ENCODE measurements around the gene RAPGEF4. TPM values are rescaled to one million over a fixed set of nuclear protein-coding genes. Genes with fewer than 3 reads are reported as not detected.

Gene RAPGEF4
- total and polyA plus RNA-seq, 9 of the 15 experiments (the other 6 are each of a cell fraction or from before 2014, with no cell fraction given), result 0.04 to 0.33 (median 0.13) TPM; not detected in 6

DNA sequence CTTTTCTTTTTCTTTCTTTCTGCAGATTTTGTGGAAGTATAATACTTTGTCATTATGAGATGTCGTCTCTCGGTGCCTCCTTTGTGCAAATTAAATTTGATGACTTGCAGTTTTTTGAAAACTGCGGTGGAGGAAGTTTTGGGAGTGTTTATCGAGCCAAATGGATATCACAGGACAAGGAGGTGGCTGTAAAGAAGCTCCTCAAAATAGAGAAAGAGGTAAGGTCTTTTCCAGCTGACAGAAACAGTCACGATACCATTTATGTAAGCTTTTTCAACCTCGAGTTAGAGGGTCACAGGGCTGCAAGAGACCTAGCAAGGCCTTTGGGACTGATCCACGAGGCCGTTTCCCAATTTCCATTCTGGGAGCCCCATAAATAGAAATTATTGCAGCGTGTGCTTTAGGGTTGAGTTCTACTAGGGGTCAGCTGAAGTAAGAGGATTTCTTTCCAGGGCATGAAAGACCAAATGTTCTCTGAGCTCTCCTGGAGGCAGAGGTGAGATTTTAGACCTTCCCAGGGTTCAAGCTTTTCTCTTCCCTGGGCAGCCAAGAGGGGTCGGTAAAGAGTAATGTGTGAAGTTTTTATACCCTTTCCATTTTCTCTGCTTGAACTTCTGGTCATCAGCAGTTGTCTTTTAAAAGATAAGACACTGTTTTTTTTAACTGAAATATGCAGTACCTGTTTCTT is 355.5 kb downstream of the RAPGEF4 start (continued):
- TF ChIP-seq, protein P1, sequence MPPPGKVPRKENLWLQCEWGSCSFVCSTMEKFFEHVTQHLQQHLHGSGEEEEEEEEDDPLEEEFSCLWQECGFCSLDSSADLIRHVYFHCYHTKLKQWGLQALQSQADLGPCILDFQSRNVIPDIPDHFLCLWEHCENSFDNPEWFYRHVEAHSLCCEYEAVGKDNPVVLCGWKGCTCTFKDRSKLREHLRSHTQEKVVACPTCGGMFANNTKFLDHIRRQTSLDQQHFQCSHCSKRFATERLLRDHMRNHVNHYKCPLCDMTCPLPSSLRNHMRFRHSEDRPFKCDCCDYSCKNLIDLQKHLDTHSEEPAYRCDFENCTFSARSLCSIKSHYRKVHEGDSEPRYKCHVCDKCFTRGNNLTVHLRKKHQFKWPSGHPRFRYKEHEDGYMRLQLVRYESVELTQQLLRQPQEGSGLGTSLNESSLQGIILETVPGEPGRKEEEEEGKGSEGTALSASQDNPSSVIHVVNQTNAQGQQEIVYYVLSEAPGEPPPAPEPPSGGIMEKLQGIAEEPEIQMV (tag; conservative IDR thresholded peaks at IDR 0.05; ENCODE audit: low read depth), result no peak
- TF ChIP-seq ZBTB8A (IDR thresholded peaks at IDR 0.05; ENCODE audit: partially characterized antibody) (no peak), ZNF217 (CRISPR knock-in tag; IDR thresholded peaks at IDR 0.05) (no peak), ETV5 (CRISPR knock-in tag; IDR thresholded peaks at IDR 0.05; ENCODE audit: low read depth) (no peak), SMAD4 (CRISPR knock-in tag; conservative IDR thresholded peaks at IDR 0.05) (no peak), JUND (IDR thresholded peaks at IDR 0.05; ENCODE audit: borderline replicate concordance, low read depth, low read length) (no peak; the same call in 1 of the 2 replicates), JUND (tag; IDR thresholded peaks at IDR 0.05; ENCODE audit: borderline replicate concordance, low read depth, low read length) (peak; percentile 27; the same call in 1 of the 3 replicates), EZH2 (IDR thresholded peaks at IDR 0.05; ENCODE audit: borderline replicate concordance, low read depth, low read length) (no peak), TRIM28 (IDR thresholded peaks at IDR 0.05) (no peak), HSF4 (CRISPR knock-in tag; IDR thresholded peaks at IDR 0.05; ENCODE audit: borderline replicate concordance) (no peak), SMARCA4 (IDR thresholded peaks at IDR 0.05) (peak; percentile 66), HNRNPLL (IDR thresholded peaks at IDR 0.05; ENCODE audit: low read depth, low read length, poor library complexity, severe bottlenecking) (no peak)
- TF ChIP-seq, protein P2, sequence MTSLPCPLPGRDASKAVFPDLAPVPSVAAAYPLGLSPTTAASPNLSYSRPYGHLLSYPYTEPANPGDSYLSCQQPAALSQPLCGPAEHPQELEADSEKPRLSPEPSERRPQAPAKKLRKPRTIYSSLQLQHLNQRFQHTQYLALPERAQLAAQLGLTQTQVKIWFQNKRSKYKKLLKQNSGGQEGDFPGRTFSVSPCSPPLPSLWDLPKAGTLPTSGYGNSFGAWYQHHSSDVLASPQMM (CRISPR knock-in tag; IDR thresholded peaks at IDR 0.05), result no peak
- TF ChIP-seq, protein P3, sequence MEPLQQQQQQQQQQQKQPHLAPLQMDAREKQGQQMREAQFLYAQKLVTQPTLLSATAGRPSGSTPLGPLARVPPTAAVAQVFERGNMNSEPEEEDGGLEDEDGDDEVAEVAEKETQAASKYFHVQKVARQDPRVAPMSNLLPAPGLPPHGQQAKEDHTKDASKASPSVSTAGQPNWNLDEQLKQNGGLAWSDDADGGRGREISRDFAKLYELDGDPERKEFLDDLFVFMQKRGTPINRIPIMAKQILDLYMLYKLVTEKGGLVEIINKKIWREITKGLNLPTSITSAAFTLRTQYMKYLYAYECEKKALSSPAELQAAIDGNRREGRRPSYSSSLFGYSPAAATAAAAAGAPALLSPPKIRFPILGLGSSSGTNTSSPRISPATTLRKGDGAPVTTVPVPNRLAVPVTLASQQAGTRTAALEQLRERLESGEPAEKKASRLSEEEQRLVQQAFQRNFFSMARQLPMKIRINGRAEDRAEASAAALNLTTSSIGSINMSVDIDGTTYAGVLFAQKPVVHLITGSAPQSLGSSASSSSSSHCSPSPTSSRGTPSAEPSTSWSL (CRISPR knock-in tag; IDR thresholded peaks at IDR 0.05; ENCODE audit: borderline replicate concordance), result no peak
- TF ChIP-seq, protein P4, sequence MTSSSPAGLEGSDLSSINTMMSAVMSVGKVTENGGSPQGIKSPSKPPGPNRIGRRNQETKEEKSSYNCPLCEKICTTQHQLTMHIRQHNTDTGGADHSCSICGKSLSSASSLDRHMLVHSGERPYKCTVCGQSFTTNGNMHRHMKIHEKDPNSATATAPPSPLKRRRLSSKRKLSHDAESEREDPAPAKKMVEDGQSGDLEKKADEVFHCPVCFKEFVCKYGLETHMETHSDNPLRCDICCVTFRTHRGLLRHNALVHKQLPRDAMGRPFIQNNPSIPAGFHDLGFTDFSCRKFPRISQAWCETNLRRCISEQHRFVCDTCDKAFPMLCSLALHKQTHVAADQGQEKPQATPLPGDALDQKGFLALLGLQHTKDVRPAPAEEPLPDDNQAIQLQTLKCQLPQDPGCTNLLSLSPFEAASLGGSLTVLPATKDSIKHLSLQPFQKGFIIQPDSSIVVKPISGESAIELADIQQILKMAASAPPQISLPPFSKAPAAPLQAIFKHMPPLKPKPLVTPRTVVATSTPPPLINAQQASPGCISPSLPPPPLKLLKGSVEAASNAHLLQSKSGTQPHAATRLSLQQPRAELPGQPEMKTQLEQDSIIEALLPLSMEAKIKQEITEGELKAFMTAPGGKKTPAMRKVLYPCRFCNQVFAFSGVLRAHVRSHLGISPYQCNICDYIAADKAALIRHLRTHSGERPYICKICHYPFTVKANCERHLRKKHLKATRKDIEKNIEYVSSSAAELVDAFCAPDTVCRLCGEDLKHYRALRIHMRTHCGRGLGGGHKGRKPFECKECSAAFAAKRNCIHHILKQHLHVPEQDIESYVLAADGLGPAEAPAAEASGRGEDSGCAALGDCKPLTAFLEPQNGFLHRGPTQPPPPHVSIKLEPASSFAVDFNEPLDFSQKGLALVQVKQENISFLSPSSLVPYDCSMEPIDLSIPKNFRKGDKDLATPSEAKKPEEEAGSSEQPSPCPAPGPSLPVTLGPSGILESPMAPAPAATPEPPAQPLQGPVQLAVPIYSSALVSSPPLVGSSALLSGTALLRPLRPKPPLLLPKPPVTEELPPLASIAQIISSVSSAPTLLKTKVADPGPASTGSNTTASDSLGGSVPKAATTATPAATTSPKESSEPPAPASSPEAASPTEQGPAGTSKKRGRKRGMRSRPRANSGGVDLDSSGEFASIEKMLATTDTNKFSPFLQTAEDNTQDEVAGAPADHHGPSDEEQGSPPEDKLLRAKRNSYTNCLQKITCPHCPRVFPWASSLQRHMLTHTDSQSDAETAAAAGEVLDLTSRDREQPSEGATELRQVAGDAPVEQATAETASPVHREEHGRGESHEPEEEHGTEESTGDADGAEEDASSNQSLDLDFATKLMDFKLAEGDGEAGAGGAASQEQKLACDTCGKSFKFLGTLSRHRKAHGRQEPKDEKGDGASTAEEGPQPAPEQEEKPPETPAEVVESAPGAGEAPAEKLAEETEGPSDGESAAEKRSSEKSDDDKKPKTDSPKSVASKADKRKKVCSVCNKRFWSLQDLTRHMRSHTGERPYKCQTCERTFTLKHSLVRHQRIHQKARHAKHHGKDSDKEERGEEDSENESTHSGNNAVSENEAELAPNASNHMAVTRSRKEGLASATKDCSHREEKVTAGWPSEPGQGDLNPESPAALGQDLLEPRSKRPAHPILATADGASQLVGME (CRISPR knock-in tag; IDR thresholded peaks at IDR 0.05), result no peak
- TF ChIP-seq, protein P5, sequence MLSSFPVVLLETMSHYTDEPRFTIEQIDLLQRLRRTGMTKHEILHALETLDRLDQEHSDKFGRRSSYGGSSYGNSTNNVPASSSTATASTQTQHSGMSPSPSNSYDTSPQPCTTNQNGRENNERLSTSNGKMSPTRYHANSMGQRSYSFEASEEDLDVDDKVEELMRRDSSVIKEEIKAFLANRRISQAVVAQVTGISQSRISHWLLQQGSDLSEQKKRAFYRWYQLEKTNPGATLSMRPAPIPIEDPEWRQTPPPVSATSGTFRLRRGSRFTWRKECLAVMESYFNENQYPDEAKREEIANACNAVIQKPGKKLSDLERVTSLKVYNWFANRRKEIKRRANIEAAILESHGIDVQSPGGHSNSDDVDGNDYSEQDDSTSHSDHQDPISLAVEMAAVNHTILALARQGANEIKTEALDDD (IDR thresholded peaks at IDR 0.05), result no peak

Data from K562 (cell line).